HL-60 (cell line): ENCODE results near the gene CNST.

ENCODE experiments used
- DNase-seq, 2 experiments: peaks; one replicate each; pipeline ENCODE4 v3.0.0-alpha.2; 2010 to 2020; ENCODE audit warnings: low read depth in 1 of 2, low spot score in 1 of 2
- H3K27ac ChIP-seq: fragments of 250-450 bp; sonication (Bioruptor Pico); replicated peaks from 2 replicates; pipeline ENCODE4 v1.5.1; 2020; ENCODE audit warnings: mild to moderate bottlenecking, moderate library complexity
- H3K27me3 ChIP-seq: fragments of 250-450 bp; sonication (Bioruptor Pico); 2 replicates; pipeline ENCODE4 v1.5.1; 2021; ENCODE audit warnings: mild to moderate bottlenecking, moderate library complexity; ENCODE audit not compliant: insufficient read depth, poor library complexity, severe bottlenecking
- H3K4me3 ChIP-seq: replicated peaks from 2 replicates; pipeline ENCODE4 v1.5.1; 2011; ENCODE audit warnings: mild to moderate bottlenecking, control low read depth, low read length; ENCODE audit not compliant: insufficient read depth
- GABPA ChIP-seq: IDR thresholded peaks from 2 replicates; pipeline ENCODE4 v1.6.1; 2012; ENCODE audit warnings: low read depth
- POLR2AphosphoS5 ChIP-seq: IDR thresholded peaks from 2 replicates; pipeline ENCODE4 v1.6.1; 2012; ENCODE audit warnings: low read depth
- SPI1 ChIP-seq: IDR thresholded peaks from 2 replicates; pipeline ENCODE4 v1.6.1; 2012; ENCODE audit warnings: low read depth, mild to moderate bottlenecking, borderline replicate concordance
- TF ChIP-seq, protein P1 (sequence below): IDR thresholded peaks from 2 replicates; pipeline ENCODE4 v1.6.1; 2012; ENCODE audit warnings: low read depth; ENCODE audit not compliant: insufficient replicate concordance
- TF ChIP-seq, protein P2 (sequence below): IDR thresholded peaks from one replicate; pipeline ENCODE4 v1.5.1; 2011; ENCODE audit warnings: low read length, control low read depth, inconsistent platforms; ENCODE audit not compliant: insufficient read depth

Gene CNST

DNA sequence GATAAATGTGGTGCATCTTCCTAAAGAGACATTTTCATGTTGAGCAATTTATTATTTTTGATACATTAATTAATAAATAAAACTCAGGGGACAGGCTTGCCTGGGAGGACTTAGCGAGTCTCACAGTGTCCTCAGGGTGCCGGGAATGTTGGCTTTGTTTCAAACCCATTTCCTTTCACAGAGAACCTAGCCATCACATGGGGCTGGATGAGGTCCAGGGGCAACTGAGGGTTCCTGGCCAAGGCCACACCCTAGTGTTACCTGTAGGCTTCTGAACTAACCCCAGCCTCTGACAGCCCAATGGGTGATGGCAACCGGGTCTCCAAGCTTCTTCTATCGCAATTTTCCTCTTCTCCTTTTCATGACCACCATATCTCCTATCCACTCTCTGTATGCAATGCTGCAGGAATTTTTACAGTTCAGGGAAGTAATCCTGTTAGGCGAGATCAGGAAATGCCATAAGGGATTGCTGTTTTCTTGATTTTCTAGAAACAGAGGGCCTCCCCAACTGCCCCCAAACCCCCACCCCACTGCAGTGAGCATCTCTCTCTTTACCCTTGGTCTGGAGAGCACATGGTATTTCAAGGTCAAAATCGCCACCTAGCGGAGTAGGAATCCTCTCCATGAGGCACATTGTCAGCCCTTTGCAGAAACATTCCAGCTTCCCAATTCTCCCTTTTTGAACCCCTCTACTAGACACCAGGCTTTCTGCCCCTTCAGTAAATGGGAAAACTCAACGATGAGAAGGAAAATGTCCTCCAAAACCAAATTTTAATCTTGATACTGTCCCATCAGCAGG is 37.1 kb upstream of the CNST start:
- DNase-seq = no peak
- Histone ChIP-seq H3K27me3 (no peaks in the 10 kb centered on the region), H3K27ac (no peak overlapping the region), H3K4me3 (no peak overlapping the region)
- TF ChIP-seq, protein P1, sequence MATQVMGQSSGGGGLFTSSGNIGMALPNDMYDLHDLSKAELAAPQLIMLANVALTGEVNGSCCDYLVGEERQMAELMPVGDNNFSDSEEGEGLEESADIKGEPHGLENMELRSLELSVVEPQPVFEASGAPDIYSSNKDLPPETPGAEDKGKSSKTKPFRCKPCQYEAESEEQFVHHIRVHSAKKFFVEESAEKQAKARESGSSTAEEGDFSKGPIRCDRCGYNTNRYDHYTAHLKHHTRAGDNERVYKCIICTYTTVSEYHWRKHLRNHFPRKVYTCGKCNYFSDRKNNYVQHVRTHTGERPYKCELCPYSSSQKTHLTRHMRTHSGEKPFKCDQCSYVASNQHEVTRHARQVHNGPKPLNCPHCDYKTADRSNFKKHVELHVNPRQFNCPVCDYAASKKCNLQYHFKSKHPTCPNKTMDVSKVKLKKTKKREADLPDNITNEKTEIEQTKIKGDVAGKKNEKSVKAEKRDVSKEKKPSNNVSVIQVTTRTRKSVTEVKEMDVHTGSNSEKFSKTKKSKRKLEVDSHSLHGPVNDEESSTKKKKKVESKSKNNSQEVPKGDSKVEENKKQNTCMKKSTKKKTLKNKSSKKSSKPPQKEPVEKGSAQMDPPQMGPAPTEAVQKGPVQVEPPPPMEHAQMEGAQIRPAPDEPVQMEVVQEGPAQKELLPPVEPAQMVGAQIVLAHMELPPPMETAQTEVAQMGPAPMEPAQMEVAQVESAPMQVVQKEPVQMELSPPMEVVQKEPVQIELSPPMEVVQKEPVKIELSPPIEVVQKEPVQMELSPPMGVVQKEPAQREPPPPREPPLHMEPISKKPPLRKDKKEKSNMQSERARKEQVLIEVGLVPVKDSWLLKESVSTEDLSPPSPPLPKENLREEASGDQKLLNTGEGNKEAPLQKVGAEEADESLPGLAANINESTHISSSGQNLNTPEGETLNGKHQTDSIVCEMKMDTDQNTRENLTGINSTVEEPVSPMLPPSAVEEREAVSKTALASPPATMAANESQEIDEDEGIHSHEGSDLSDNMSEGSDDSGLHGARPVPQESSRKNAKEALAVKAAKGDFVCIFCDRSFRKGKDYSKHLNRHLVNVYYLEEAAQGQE = no peak
- no peak for TF ChIP-seq GABPA
- no peak for TF ChIP-seq POLR2AphosphoS5
- TF ChIP-seq SPI1 = no peak
- TF ChIP-seq, protein P2, sequence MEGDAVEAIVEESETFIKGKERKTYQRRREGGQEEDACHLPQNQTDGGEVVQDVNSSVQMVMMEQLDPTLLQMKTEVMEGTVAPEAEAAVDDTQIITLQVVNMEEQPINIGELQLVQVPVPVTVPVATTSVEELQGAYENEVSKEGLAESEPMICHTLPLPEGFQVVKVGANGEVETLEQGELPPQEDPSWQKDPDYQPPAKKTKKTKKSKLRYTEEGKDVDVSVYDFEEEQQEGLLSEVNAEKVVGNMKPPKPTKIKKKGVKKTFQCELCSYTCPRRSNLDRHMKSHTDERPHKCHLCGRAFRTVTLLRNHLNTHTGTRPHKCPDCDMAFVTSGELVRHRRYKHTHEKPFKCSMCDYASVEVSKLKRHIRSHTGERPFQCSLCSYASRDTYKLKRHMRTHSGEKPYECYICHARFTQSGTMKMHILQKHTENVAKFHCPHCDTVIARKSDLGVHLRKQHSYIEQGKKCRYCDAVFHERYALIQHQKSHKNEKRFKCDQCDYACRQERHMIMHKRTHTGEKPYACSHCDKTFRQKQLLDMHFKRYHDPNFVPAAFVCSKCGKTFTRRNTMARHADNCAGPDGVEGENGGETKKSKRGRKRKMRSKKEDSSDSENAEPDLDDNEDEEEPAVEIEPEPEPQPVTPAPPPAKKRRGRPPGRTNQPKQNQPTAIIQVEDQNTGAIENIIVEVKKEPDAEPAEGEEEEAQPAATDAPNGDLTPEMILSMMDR = no peak

DNA sequence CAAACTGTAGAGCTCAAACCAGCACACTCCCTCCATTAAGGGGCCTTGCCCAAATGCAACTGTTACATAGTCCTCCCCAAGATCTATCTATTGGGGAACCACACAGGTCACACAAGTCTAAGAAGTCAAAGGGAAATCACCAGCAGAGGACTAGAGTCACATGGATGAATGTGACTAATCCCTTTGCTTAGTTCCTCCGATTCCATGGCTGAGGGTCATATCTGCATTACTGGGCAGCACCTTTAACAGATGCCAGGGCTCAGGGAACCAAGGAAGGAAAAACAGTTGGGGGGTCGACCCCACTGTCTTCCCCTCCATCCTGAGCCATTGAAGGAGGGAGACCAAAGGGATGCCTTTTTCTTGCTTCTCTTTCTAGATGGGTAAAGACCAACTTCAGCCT is 35.8 kb upstream of the CNST start:
- Histone ChIP-seq H3K27ac (no peak overlapping the region), H3K4me3 (no peak overlapping the region), H3K27me3 (no peaks in the 10 kb centered on the region)
- TF ChIP-seq, protein P2 = no peak
- TF ChIP-seq POLR2AphosphoS5 (no peak), SPI1 (no peak), GABPA (no peak)
- TF ChIP-seq, protein P1 = no peak
- DNase-seq = no peak

DNA sequence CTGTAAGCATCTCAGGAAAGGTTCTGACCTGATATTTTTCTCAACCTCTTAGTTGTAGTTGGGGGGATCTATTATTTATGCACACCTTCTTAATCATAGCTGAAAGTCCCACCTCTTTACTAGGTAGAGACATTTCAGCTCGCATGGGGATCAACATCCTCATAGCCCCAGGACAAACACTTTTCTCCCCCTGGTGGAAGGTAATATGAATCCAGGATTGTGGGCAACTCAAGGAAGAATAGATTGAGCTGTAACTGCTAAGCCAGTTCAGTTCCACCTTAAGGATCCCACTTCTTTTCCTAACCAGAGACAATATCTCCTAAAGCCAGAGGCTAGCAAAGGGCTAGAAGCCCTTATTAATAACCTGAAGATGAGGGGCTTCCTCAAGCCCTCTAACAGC is 33.7 kb upstream of the CNST start:
- Histone ChIP-seq H3K27me3 (no peaks in the 10 kb centered on the region), H3K27ac (no peak overlapping the region), H3K4me3 (no peak overlapping the region)
- no peak for DNase-seq
- TF ChIP-seq POLR2AphosphoS5 (no peak), GABPA (no peak), SPI1 (no peak)
- TF ChIP-seq, protein P1 = no peak
- TF ChIP-seq, protein P2 = no peak
